Measurements from ENCODE around the gene NHSL2. TPM values are rescaled to one million over a fixed set of nuclear protein-coding genes. Genes with fewer than 3 reads are reported as not detected.

Gene NHSL2
- total RNA-seq, 1 experiment from 2014 or later: 0.36 TPM

- no TSS peak for BruUV-seq (replicated peaks)
- H3K4me1 ChIP-seq (ENCODE audit: control insufficient read depth, insufficient read depth, low read length): no peaks in the 10 kb centered on the region
- no peak overlapping the region for H3K27ac ChIP-seq (ENCODE audit: low read length)
- TF ChIP-seq REST (IDR thresholded peaks at IDR 0.05; ENCODE audit: insufficient read depth in 1 of 2, low read depth in 2 of 2, low read length in 1 of 2) (no peak), SIN3A (IDR thresholded peaks at IDR 0.05; ENCODE audit: borderline replicate concordance, insufficient read depth, low read depth, low read length) (no peak), POLR2AphosphoS5 (IDR thresholded peaks at IDR 0.05; ENCODE audit: low read depth, low read length) (no peak)
- H3K36me3 ChIP-seq (ENCODE audit: control insufficient read depth, insufficient read depth, low read length): no peaks in the 10 kb centered on the region
- H3K4me3 ChIP-seq (ENCODE audit: low read depth in 2 of 2, low read length in 2 of 2): no peak overlapping the region
- ChIA-PET POLR2A (no interaction called here), CTCF (no interaction called here)
- H3K27me3 ChIP-seq (ENCODE audit: control insufficient read depth, insufficient read depth, low read length): no peaks in the 10 kb centered on the region
- intact Hi-C loops (cut with micrococcal nuclease; ENCODE audit: unreplicated experiment) (no loop called here), in situ Hi-C loops (cut with HindIII; ENCODE audit: low pct_unique_long_range_greater_than_20kb, low sequenced_read_pairs) (no loop called here)
- H3K9me3 ChIP-seq (ENCODE audit: control insufficient read depth, insufficient read depth, low read depth, low read length): no peaks in the 10 kb centered on the region
- no peak for DNase-seq (ENCODE audit: low read depth, low spot score)
- ATAC-seq: no peak
Measured at GRCh38 chrX:71885099-71885498, 25.5 kb upstream of the NHSL2 start.

- no TSS peak for BruUV-seq (replicated peaks)
- Histone ChIP-seq H3K27ac (ENCODE audit: low read length) (no peak overlapping the region), H3K36me3 (ENCODE audit: control insufficient read depth, insufficient read depth, low read length) (no peaks in the 10 kb centered on the region), H3K9me3 (ENCODE audit: control insufficient read depth, insufficient read depth, low read depth, low read length) (no peaks in the 10 kb centered on the region), H3K4me1 (ENCODE audit: control insufficient read depth, insufficient read depth, low read length) (no peaks in the 10 kb centered on the region), H3K27me3 (ENCODE audit: control insufficient read depth, insufficient read depth, low read length) (no peaks in the 10 kb centered on the region; the same call in 1 of the 2 replicates), H3K4me3 (ENCODE audit: low read depth in 2 of 2, low read length in 2 of 2) (no peak overlapping the region)
- DNase-seq (ENCODE audit: low read depth, low spot score) (no peak), ATAC-seq (no peak)
- ChIA-PET CTCF (no interaction called here), POLR2A (no interaction called here)
- in situ Hi-C loops (cut with HindIII; ENCODE audit: low pct_unique_long_range_greater_than_20kb, low sequenced_read_pairs): no loop called here
- intact Hi-C loops (cut with micrococcal nuclease; ENCODE audit: unreplicated experiment): no loop called here
- TF ChIP-seq CTCF (IDR thresholded peaks at IDR 0.05): no peak
- TF ChIP-seq TCF7L2 (IDR thresholded peaks at IDR 0.05; ENCODE audit: low read depth, low read length): no peak
- TF ChIP-seq REST (IDR thresholded peaks at IDR 0.05; ENCODE audit: insufficient read depth in 1 of 2, low read depth in 2 of 2, low read length in 1 of 2): no peak
- no peak for TF ChIP-seq SIN3A (IDR thresholded peaks at IDR 0.05; ENCODE audit: borderline replicate concordance, insufficient read depth, low read depth, low read length)
- TF ChIP-seq POLR2AphosphoS5 (IDR thresholded peaks at IDR 0.05; ENCODE audit: low read depth, low read length): no peak
Measured at GRCh38 chrX:71895607-71896006, 15.0 kb upstream of the NHSL2 start.

All from Panc1 (cell line).